NCI-H510A (cell line): ENCODE data around the gene ZBP1.
"Not testable (repeated sequence)": the region's sequence is repeated elsewhere in the genome, so short reads cannot be mapped to it uniquely, and the experiment has no call there.

Experiments
- DNase-seq: peaks from one replicate; lab custom pipeline; 2025; lab: John Stamatoyannopoulos, UW

The ZBP1 gene

GRCh38 chr20:57647006-57647932 lies 27.0 kb upstream of the ZBP1 start:
- DNase-seq = no peak

GRCh38 chr20:57638895-57639236 lies 18.6 kb upstream of the ZBP1 start:
- no peak for DNase-seq

- no peak for DNase-seq
Measured at GRCh38 chr20:57638173-57638894, 18.1 kb upstream of the ZBP1 start.

- no peak for DNase-seq
Measured at GRCh38 chr20:57633945-57634491, 13.8 kb upstream of the ZBP1 start.

GRCh38 chr20:57632286-57632685 lies 12.1 kb upstream of the ZBP1 start:
- no peak for DNase-seq

- no peak for DNase-seq
Measured at GRCh38 chr20:57630061-57630460, 9.8 kb upstream of the ZBP1 start.

- DNase-seq = not testable (repeated sequence)
Measured at GRCh38 chr20:57629491-57629901, 9.3 kb upstream of the ZBP1 start.

- DNase-seq = not testable (repeated sequence)
Measured at GRCh38 chr20:57628962-57629308, 8.7 kb upstream of the ZBP1 start.

GRCh38 chr20:57628047-57628961 lies 8.1 kb upstream of the ZBP1 start:
- DNase-seq = no peak

- DNase-seq = no peak
Measured at GRCh38 chr20:57627339-57627738, 7.1 kb upstream of the ZBP1 start.

- DNase-seq = no peak
Measured at GRCh38 chr20:57625978-57626377, 5.8 kb upstream of the ZBP1 start.

- DNase-seq = no peak
Measured at GRCh38 chr20:57625181-57625958, 5.1 kb upstream of the ZBP1 start.

- DNase-seq = no peak
Measured at GRCh38 chr20:57624124-57624523, 3.9 kb upstream of the ZBP1 start.

GRCh38 chr20:57622579-57623381 lies 2.6 kb upstream of the ZBP1 start:
- DNase-seq = no peak

- no peak for DNase-seq
Measured at GRCh38 chr20:57622201-57622570, 2.0 kb upstream of the ZBP1 start.

GRCh38 chr20:57621421-57622200 lies 1.4 kb upstream of the ZBP1 start:
- DNase-seq = no peak

- no peak for DNase-seq
Measured at GRCh38 chr20:57620999-57621398, 773 bp upstream of the ZBP1 start.

GRCh38 chr20:57619051-57619831 lies 985 bp downstream of the ZBP1 start:
- DNase-seq = no peak

GRCh38 chr20:57618764-57619050 lies 1.5 kb downstream of the ZBP1 start:
- no peak for DNase-seq
